H9 (cell line): ENCODE results near the gene SLC10A3. TPM values are rescaled to one million over a fixed set of nuclear protein-coding genes. Genes with fewer than 3 reads are reported as not detected.

ENCODE experiments used
- DNase-seq: peaks from one replicate; pipeline ENCODE4 v3.0.0-alpha.2; 2017
- H2AFZ ChIP-seq: one replicate; pipeline ENCODE4 v1.6.1; 2013; ENCODE audit warnings: mild to moderate bottlenecking, low read length, control low read depth, moderate library complexity
- H2AK5ac ChIP-seq: 2 replicates; pipeline ENCODE4 v1.6.1; 2013; ENCODE audit warnings: low read length, control low read depth, mixed read lengths; ENCODE audit not compliant: insufficient read length
- H2BK120ac ChIP-seq: one replicate; pipeline ENCODE4 v1.6.1; 2013; ENCODE audit warnings: low read depth, mild to moderate bottlenecking, low read length, control low read depth, inconsistent platforms; ENCODE audit not compliant: poor library complexity, severe bottlenecking
- H2BK12ac ChIP-seq: 2 replicates; pipeline ENCODE4 v1.6.1; 2013; ENCODE audit warnings: low read length, control low read depth, mixed read lengths, low read depth; ENCODE audit not compliant: insufficient read length
- H2BK15ac ChIP-seq: 2 replicates; pipeline ENCODE4 v1.6.1; 2013; ENCODE audit warnings: low read depth, low read length, control low read depth
- H2BK20ac ChIP-seq: one replicate; pipeline ENCODE4 v1.6.1; 2013; ENCODE audit warnings: low read depth, mild to moderate bottlenecking, low read length, control low read depth, inconsistent platforms; ENCODE audit not compliant: poor library complexity, severe bottlenecking
- H2BK5ac ChIP-seq: 2 replicates; pipeline ENCODE4 v1.6.1; 2013; ENCODE audit warnings: low read length, control low read depth, mixed read lengths; ENCODE audit not compliant: insufficient read length
- H3K14ac ChIP-seq: 2 replicates; pipeline ENCODE4 v1.6.1; 2013; ENCODE audit warnings: low read length, control low read depth; ENCODE audit not compliant: insufficient read depth
- H3K18ac ChIP-seq: 2 replicates; pipeline ENCODE4 v1.6.1; 2013; ENCODE audit warnings: low read depth, mild to moderate bottlenecking, mixed read lengths, low read length, control low read depth; ENCODE audit not compliant: insufficient read length
- H3K23ac ChIP-seq: 2 replicates; pipeline ENCODE4 v1.6.1; 2013; ENCODE audit warnings: low read length, control low read depth, mixed read lengths, low read depth; ENCODE audit not compliant: insufficient read length
- H3K23me2 ChIP-seq: 2 replicates; pipeline ENCODE4 v1.6.1; 2013; ENCODE audit warnings: low read depth, mild to moderate bottlenecking, mixed read lengths, low read length, control low read depth; ENCODE audit not compliant: insufficient read length, poor library complexity, severe bottlenecking
- H3K27ac ChIP-seq: 2 replicates; pipeline ENCODE4 v1.5.1; 2013; ENCODE audit warnings: low read length, control low read depth, mixed read lengths, low read depth; ENCODE audit not compliant: insufficient read length
- H3K27me3 ChIP-seq: 2 replicates; pipeline ENCODE4 v1.6.1; 2013; ENCODE audit warnings: low read length, control low read depth, inconsistent platforms; ENCODE audit not compliant: insufficient read depth
- H3K4ac ChIP-seq: 2 replicates; pipeline ENCODE4 v1.6.1; 2013; ENCODE audit warnings: low read depth, mild to moderate bottlenecking, control low read depth, inconsistent platforms, low read length, moderate library complexity
- H3K4me1 ChIP-seq: 2 replicates; pipeline ENCODE4 v1.6.1; 2013; ENCODE audit warnings: low read length, control low read depth, inconsistent platforms; ENCODE audit not compliant: insufficient read depth
- H3K4me2 ChIP-seq: 2 replicates; pipeline ENCODE4 v1.6.1; 2013; ENCODE audit warnings: low read length, control low read depth, mixed read lengths; ENCODE audit not compliant: insufficient read length, insufficient read depth
- H3K56ac ChIP-seq: 2 replicates; pipeline ENCODE4 v1.6.1; 2013; ENCODE audit warnings: low read depth, mild to moderate bottlenecking, mixed read lengths, low read length, control low read depth; ENCODE audit not compliant: insufficient read length
- H3K79me1 ChIP-seq: 2 replicates; pipeline ENCODE4 v1.6.1; 2013; ENCODE audit warnings: low read depth, mild to moderate bottlenecking, moderate library complexity, low read length, control low read depth, inconsistent platforms; ENCODE audit not compliant: insufficient read depth, poor library complexity, severe bottlenecking
- H3K79me2 ChIP-seq: 2 replicates; pipeline ENCODE4 v1.6.1; 2013; ENCODE audit warnings: low read length, control low read depth, inconsistent platforms; ENCODE audit not compliant: insufficient read depth
- H3K9ac ChIP-seq: 2 replicates; pipeline ENCODE4 v1.6.1; 2013; ENCODE audit warnings: low read length, control low read depth, mixed read lengths; ENCODE audit not compliant: insufficient read length; ENCODE audit errors: extremely low read depth
- H3K9me3 ChIP-seq: one replicate; pipeline ENCODE4 v1.6.1; 2013; ENCODE audit warnings: low read depth, low read length, inconsistent platforms; ENCODE audit not compliant: control insufficient read depth
- H3T11ph ChIP-seq: one replicate; pipeline ENCODE4 v1.6.1; 2013; ENCODE audit warnings: mild to moderate bottlenecking, low read length, control low read depth, inconsistent platforms
- H4K20me1 ChIP-seq: one replicate; pipeline ENCODE4 v1.6.1; 2013; ENCODE audit not compliant: control insufficient read depth, insufficient read length, insufficient read depth
- H4K5ac ChIP-seq: 2 replicates; pipeline ENCODE4 v1.6.1; 2013; ENCODE audit warnings: low read depth, mild to moderate bottlenecking, mixed read lengths, low read length, control low read depth; ENCODE audit not compliant: insufficient read length
- H4K8ac ChIP-seq: replicated peaks from 2 replicates; pipeline ENCODE4 v1.6.1; 2013; ENCODE audit warnings: low read length, control low read depth, mixed read lengths, low read depth; ENCODE audit not compliant: insufficient read length
- H4K91ac ChIP-seq: 2 replicates; pipeline ENCODE4 v1.6.1; 2013; ENCODE audit warnings: low read depth, mild to moderate bottlenecking, moderate library complexity, mixed read lengths, low read length, control low read depth; ENCODE audit not compliant: insufficient read length
- H3K27ac Mint-ChIP-seq, 3 experiments: 2 replicates in 2 of 3; 3 replicates in 1 of 3; pipeline ENCODE4 v1.8.0; 2020 to 2021; ENCODE audit warnings: mixed read lengths in 3 of 3, mild to moderate bottlenecking in 1 of 3, moderate library complexity in 1 of 3
- H3K27me3 Mint-ChIP-seq: 2 replicates; pipeline ENCODE4 v1.8.0; 2021; ENCODE audit warnings: low read depth, mild to moderate bottlenecking, moderate library complexity, mixed read lengths
- H3K36me3 Mint-ChIP-seq, 3 experiments: 2 replicates in 2 of 3; 3 replicates in 1 of 3; pipeline ENCODE4 v1.8.0; 2020 to 2021; ENCODE audit warnings: low read depth in 3 of 3, mixed read lengths in 3 of 3; ENCODE audit not compliant: insufficient read depth in 1 of 3
- H3K4me1 Mint-ChIP-seq, 2 experiments: 2 replicates each; pipeline ENCODE4 v1.8.0; 2020; ENCODE audit warnings: mixed read lengths in 2 of 2
- H3K4me3 Mint-ChIP-seq, 2 experiments: 2 replicates in 1 of 2; 3 replicates in 1 of 2; pipeline ENCODE4 v1.8.0; 2020 to 2021; ENCODE audit warnings: mild to moderate bottlenecking in 2 of 2, mixed read lengths in 2 of 2, moderate library complexity in 1 of 2
- H3K9me3 Mint-ChIP-seq, 2 experiments: 2 replicates in 1 of 2; 3 replicates in 1 of 2; pipeline ENCODE4 v1.8.0; 2020; ENCODE audit warnings: mild to moderate bottlenecking in 2 of 2, mixed read lengths in 2 of 2, moderate library complexity in 1 of 2
- WGBS: extraction: QIAGEN DNeasy Blood & Tissue Kit; methylation state at CpG from one replicate; pipeline ENCODE4 v1.1.7; 2013; ENCODE audit warnings: missing lambda C conversion rate, low lambda C conversion rate, mixed read lengths; ENCODE audit not compliant: insufficient read length; ENCODE audit errors: extremely low coverage; 5-methylcytosine and 5-hydroxymethylcytosine counted together
- total RNA-seq: library from RNA; stranded (reverse); gene quantifications from 2 replicates; pipeline ENCODE4 v1.2.1, GENCODE V29; 2021
- TF ChIP-seq, protein P1 (sequence below): fragments of 200-600 bp; sonication (generic); conservative IDR thresholded peaks from 3 replicates; pipeline ENCODE4 v1.8.0; 2021; ENCODE audit warnings: antibody characterized with exemption, mild to moderate bottlenecking

The SLC10A3 gene
- total RNA-seq, 1 experiment from 2014 or later, result 8.8 TPM

DNA sequence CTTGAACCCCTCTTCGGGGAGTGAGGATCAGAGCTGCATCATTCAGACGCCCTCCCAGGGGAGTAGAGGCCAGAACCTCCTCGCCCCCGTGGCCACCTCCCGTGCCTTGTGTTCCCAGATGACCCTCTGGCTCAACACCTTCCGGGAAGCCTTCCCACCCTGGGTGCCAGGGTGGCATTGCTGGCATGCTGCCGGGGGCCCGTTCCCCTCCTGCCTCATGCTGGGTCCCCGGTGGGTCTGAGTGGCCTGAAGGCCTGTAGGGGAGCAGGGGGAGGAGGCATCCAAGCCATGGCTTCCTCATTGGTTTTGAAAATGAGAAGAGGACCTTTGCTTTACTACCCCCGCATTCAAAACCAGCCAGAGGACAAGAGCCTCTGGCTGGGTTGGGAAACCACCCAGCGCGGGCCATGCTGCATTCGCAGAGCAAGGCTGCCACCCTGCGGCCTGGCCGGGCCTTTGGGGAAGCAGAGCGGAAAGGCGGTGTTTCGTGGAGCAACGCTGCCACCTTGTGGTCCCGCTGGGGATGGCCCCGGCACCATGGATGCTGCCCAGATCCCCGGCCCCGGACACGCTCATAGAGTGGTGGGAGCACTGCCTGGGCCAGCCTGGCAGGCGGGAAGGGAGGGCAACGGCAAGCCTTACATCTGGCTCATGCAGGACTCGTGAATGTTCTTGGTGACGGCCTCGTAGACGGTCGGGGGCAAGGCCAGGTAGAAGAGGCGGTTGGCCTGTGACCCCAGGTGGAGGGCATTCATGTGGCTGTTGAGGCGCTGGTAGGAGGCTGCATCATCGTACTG, 44.3 kb upstream of the SLC10A3 start:
- no CpG with 5 or more reads among the region's 34 CpGs for WGBS
- H3K79me2 ChIP-seq, result no peaks in the 10 kb centered on the region
- no peak overlapping the region for H4K91ac ChIP-seq
- H3K4me2 ChIP-seq, result no peak overlapping the region
- no peak overlapping the region for H3K23ac ChIP-seq
- Mint-ChIP-seq H3K9me3 (peaks cover 72 to 86% of the 10 kb centered on the region in 2 experiments), H3K36me3 (peaks cover 33 to 67% (median 45%) of the 10 kb centered on the region in 3 experiments), H3K27ac (no peak overlapping the region), H3K27me3 (peaks cover 6% of the 10 kb centered on the region), H3K4me3 (no peak overlapping the region), H3K4me1 (no peaks in the 10 kb centered on the region)
- H3K18ac ChIP-seq, result no peak overlapping the region
- H4K5ac ChIP-seq, result no peak overlapping the region
- no peak overlapping the region for H3K9ac ChIP-seq
- H3K9me3 ChIP-seq, result peaks cover 23% of the 10 kb centered on the region
- TF ChIP-seq, protein P1, sequence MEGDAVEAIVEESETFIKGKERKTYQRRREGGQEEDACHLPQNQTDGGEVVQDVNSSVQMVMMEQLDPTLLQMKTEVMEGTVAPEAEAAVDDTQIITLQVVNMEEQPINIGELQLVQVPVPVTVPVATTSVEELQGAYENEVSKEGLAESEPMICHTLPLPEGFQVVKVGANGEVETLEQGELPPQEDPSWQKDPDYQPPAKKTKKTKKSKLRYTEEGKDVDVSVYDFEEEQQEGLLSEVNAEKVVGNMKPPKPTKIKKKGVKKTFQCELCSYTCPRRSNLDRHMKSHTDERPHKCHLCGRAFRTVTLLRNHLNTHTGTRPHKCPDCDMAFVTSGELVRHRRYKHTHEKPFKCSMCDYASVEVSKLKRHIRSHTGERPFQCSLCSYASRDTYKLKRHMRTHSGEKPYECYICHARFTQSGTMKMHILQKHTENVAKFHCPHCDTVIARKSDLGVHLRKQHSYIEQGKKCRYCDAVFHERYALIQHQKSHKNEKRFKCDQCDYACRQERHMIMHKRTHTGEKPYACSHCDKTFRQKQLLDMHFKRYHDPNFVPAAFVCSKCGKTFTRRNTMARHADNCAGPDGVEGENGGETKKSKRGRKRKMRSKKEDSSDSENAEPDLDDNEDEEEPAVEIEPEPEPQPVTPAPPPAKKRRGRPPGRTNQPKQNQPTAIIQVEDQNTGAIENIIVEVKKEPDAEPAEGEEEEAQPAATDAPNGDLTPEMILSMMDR, result peak; percentile 98
- H3K4ac ChIP-seq, result no peak overlapping the region
- H3K14ac ChIP-seq, result no peak overlapping the region
- H2AK5ac ChIP-seq, result no peak overlapping the region
- H3K23me2 ChIP-seq, result peaks cover 3% of the 10 kb centered on the region
- H3T11ph ChIP-seq, result no peak overlapping the region
- peak; percentile 84 for DNase-seq
- no peaks in the 10 kb centered on the region for H3K4me1 ChIP-seq
- H2BK12ac ChIP-seq, result no peak overlapping the region
- H2BK15ac ChIP-seq, result no peak overlapping the region
- H2BK20ac ChIP-seq, result no peak overlapping the region
- H4K20me1 ChIP-seq, result no peaks in the 10 kb centered on the region
- no peaks in the 10 kb centered on the region for H3K27me3 ChIP-seq
- H3K79me1 ChIP-seq, result no peaks in the 10 kb centered on the region
- no peak overlapping the region for H2BK120ac ChIP-seq
- no peak overlapping the region for H2BK5ac ChIP-seq
- no peak overlapping the region for H4K8ac ChIP-seq
- H2AFZ ChIP-seq, result no peak overlapping the region
- no peak overlapping the region for H3K27ac ChIP-seq
- H3K56ac ChIP-seq, result no peak overlapping the region
